Tibial nerve (tissue), 4 donors: ENCODE results near the gene CAB39L. TPM values are rescaled to one million over a fixed set of nuclear protein-coding genes. Genes with fewer than 3 reads are reported as not detected.

Source experiments
- DNase-seq, 2 donors: peaks; one replicate each; pipeline ENCODE4 v3.0.0-alpha.2; 2019; ENCODE audit warnings: low spot score in 2 of 2
- H3K27ac ChIP-seq, 4 donors: fragments of 200-600 bp; sonication (generic) in 3 of 4; one replicate each; pipeline ENCODE4 v1.5.1; 2017 to 2019; ENCODE audit warnings: mild to moderate bottlenecking in 1 of 4
- H3K27me3 ChIP-seq, 2 donors: fragments of 200-600 bp; sonication (generic) in 1 of 2; one replicate each; pipeline versions ENCODE4 v1.5.1 to v1.6.0; 2017 to 2019
- H3K36me3 ChIP-seq, 3 donors: fragments of 200-600 bp; sonication (generic); one replicate each; pipeline ENCODE4 v1.5.1; 2018 to 2019
- H3K4me1 ChIP-seq, 4 donors: fragments of 200-600 bp; sonication (generic) in 3 of 4; one replicate each; pipeline ENCODE4 v1.5.1; 2017 to 2019
- H3K4me3 ChIP-seq, 4 donors: fragments of 200-600 bp; sonication (generic) in 3 of 4; one replicate each; pipeline ENCODE4 v1.5.1; 2017 to 2019; ENCODE audit warnings: mild to moderate bottlenecking in 1 of 4, moderate library complexity in 1 of 4
- H3K9me3 ChIP-seq, 4 donors: fragments of 200-600 bp; sonication (generic) in 3 of 4; one replicate each; pipeline ENCODE4 v1.5.1; 2017 to 2019
- EP300 ChIP-seq, 2 donors: sonication (generic); formaldehyde crosslinking; IDR thresholded peaks; one replicate each; pipeline ENCODE4 v1.6.1; 2017; ENCODE audit warnings: antibody characterized with exemption in 2 of 2, mild to moderate bottlenecking in 1 of 2
- POLR2A ChIP-seq, 2 donors: fragments of 450-650 bp; IDR thresholded peaks; one replicate each; pipeline ENCODE4 v1.6.1; 2017; ENCODE audit warnings: antibody characterized with exemption in 2 of 2, mild to moderate bottlenecking in 2 of 2, moderate library complexity in 2 of 2
- WGBS, 2 donors: methylation state at CpG; one replicate each; pipeline ENCODE4 v1.1.5; 2018; 5-methylcytosine and 5-hydroxymethylcytosine counted together
- total RNA-seq, 4 donors: library from RNA; depleted of rRNA; stranded (reverse); fragments of >200 nt; gene quantifications; one replicate each; pipeline ENCODE4 v1.1.0, GENCODE V29; 2016
- TF ChIP-seq, protein P1 (sequence below), 5 experiments: fragments of 200-600 bp in 3 of 5; fragments of 450-650 bp in 2 of 5; sonication (generic) in 3 of 5; IDR thresholded peaks; one replicate each; pipeline ENCODE4 v1.5.1; 2016 to 2019; ENCODE audit warnings: antibody characterized with exemption in 5 of 5, mild to moderate bottlenecking in 3 of 5, moderate library complexity in 2 of 5

The CAB39L gene
- total RNA-seq, 4 donors from 2014 or later, result 89.4 to 152 (median 107) TPM

DNA sequence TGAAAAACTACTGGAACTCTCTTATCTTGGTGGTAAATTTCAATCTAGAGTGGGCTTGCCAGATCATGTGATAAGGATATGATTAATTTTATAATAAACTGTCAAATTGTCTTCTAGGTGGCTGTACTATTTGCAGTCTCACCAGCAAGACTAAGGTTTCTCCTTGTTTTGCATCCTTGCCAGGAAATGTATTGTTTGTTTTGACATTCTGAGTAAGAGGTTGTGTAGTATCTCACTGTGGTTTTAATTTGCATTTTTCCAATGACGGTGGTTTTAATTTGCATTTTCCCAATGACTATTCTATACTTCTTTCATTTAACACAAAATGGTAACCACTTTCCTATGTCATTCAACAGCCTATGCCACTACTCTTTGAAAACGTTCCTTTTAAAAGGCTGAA lies 2.0 kb downstream of the CAB39L start:
- Histone ChIP-seq H3K4me1 (peaks cover 0 to 36% (median 18%) of the 10 kb centered on the region in 4 donors), H3K36me3 (no peaks in the 10 kb centered on the region), H3K27me3 (no peaks in the 10 kb centered on the region), H3K27ac (no peak overlapping the region), H3K4me3 (no peak overlapping the region), H3K9me3 (no peaks in the 10 kb centered on the region)
- WGBS, 2 donors, result 64 to 68% methylated on average over 2 of the region's 2 CpGs
- DNase-seq, result no peak
- no peak for TF ChIP-seq EP300 (IDR thresholded peaks at IDR 0.05)
- TF ChIP-seq, protein P1, sequence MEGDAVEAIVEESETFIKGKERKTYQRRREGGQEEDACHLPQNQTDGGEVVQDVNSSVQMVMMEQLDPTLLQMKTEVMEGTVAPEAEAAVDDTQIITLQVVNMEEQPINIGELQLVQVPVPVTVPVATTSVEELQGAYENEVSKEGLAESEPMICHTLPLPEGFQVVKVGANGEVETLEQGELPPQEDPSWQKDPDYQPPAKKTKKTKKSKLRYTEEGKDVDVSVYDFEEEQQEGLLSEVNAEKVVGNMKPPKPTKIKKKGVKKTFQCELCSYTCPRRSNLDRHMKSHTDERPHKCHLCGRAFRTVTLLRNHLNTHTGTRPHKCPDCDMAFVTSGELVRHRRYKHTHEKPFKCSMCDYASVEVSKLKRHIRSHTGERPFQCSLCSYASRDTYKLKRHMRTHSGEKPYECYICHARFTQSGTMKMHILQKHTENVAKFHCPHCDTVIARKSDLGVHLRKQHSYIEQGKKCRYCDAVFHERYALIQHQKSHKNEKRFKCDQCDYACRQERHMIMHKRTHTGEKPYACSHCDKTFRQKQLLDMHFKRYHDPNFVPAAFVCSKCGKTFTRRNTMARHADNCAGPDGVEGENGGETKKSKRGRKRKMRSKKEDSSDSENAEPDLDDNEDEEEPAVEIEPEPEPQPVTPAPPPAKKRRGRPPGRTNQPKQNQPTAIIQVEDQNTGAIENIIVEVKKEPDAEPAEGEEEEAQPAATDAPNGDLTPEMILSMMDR (IDR thresholded peaks at IDR 0.05), result no peak
- TF ChIP-seq POLR2A (IDR thresholded peaks at IDR 0.05), result no peak

DNA sequence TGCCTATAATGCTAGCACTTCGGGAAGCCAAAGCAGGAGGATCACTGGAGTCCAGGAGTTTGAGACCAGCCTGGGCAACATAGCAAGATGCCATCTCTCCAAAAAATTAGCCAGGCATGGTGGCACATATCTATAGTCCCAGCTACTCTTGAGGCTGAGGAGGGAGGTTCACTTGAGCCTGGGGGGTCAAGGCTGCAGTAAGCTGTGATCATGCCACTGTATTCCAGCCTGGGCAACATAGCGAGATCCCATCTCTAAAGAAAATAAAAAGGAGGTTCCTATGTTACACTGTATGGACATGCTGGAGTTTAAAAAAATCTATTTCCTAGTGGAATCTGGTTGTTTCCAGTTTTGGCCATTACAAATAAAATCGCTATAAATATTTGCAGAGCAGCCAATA lies 2.6 kb downstream of the CAB39L start:
- no peak for DNase-seq
- TF ChIP-seq POLR2A (IDR thresholded peaks at IDR 0.05) (no peak), EP300 (IDR thresholded peaks at IDR 0.05) (no peak)
- TF ChIP-seq, protein P1 (IDR thresholded peaks at IDR 0.05), result no peak
- no peaks in the 10 kb centered on the region for H3K27me3 ChIP-seq
- H3K36me3 ChIP-seq, result no peaks in the 10 kb centered on the region
- H3K4me1 ChIP-seq, result peaks cover 0 to 36% (median 12%) of the 10 kb centered on the region in 4 donors
- whole genome bisulfite sequencing, 2 donors, result 94 to 98% methylated on average over 3 of the region's 3 CpGs
- H3K27ac ChIP-seq, result no peak overlapping the region
- no peaks in the 10 kb centered on the region for H3K9me3 ChIP-seq
- no peak overlapping the region for H3K4me3 ChIP-seq

DNA sequence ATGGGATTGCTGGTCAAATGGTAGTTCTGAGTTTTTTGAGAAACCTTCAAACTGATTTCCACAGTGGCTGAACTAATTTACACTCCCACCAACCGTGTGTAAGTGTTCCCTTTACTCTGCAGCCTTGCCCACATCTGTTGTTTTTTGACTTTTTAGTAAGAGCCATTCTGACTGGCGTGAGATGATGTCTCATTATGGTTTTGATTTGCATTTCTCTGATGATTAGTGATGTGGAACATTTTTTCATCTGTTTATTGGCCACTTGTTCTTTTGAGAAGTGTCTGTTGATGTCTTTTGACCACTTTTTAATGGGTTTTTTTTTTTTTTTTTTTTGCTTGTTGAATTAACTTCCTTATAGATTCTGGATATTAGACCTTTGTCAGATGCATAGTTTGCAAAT lies 4.3 kb downstream of the CAB39L start:
- no peak for DNase-seq
- TF ChIP-seq EP300 (IDR thresholded peaks at IDR 0.05) (no peak), POLR2A (IDR thresholded peaks at IDR 0.05) (no peak)
- TF ChIP-seq, protein P1 (IDR thresholded peaks at IDR 0.05), result no peak
- Histone ChIP-seq H3K4me1 (peaks cover 0 to 35% (median 3%) of the 10 kb centered on the region in 4 donors), H3K27ac (no peak overlapping the region), H3K4me3 (no peak overlapping the region), H3K27me3 (no peaks in the 10 kb centered on the region), H3K9me3 (no peaks in the 10 kb centered on the region), H3K36me3 (no peaks in the 10 kb centered on the region)
- 61 to 78% methylated on average over 2 of the region's 2 CpGs for WGBS, 2 donors

DNA sequence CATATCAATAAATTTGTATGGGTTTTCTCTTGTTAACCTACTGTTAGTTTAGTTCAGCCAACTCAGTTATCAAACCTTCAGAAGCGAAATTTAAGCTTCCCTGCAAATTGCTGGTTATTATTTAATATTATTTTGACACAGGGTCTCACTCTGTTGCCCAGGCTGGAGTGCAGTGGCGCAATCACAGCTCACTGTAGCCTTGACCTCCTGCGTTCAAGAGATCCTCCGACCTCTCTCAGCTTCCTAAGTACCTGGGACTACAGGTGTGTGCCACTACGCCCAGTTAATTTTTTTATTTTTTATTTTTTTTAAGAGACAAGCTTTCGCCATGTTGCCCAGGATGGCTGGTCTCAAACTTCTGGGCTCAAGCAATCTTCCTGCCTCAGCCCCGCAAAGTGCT lies 6.2 kb downstream of the CAB39L start:
- Histone ChIP-seq H3K27ac (peak overlapping the region in 1 of 4 donors; percentile 74), H3K9me3 (no peaks in the 10 kb centered on the region), H3K4me3 (no peak overlapping the region), H3K27me3 (no peaks in the 10 kb centered on the region), H3K36me3 (peaks cover 0 to 9% (median 0%) of the 10 kb centered on the region in 3 donors), H3K4me1 (peaks cover 0 to 36% (median under 1%) of the 10 kb centered on the region in 4 donors)
- WGBS, 2 donors, result 91 to 92% methylated on average over 7 of the region's 7 CpGs
- DNase-seq, result no peak
- no peak for TF ChIP-seq EP300 (IDR thresholded peaks at IDR 0.05)
- no peak for TF ChIP-seq POLR2A (IDR thresholded peaks at IDR 0.05)
- TF ChIP-seq, protein P1 (IDR thresholded peaks at IDR 0.05), result no peak

DNA sequence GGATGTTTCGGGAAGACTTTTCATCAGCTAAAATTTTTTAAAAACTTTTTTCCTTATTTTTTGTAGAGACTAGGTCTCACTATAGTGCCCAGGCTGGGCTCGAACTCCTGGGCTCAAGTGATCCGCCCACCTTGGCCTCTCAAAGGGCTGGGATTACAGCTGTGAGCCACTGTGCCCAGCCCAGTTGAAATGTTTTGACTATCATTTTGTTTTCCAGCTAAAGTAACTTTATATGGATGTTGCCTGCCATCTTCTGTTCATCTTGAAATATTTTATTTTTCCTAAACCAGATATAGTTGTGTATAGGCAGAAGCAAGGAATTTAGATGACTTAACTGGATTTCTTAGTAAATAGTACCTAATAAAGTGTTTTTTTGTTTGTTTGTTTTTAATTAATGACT lies 7.0 kb downstream of the CAB39L start:
- 42% methylated on average over 3 of the region's 3 CpGs for WGBS, 2 donors
- H3K27ac ChIP-seq, result peak overlapping the region in 3 of 4 donors; percentile 42 to 74 (median 68)
- DNase-seq, result peak; percentile 22 to 33
- no peaks in the 10 kb centered on the region for H3K27me3 ChIP-seq
- H3K4me3 ChIP-seq, result no peak overlapping the region
- peak in 1 of 2 donors; percentile 41 for TF ChIP-seq EP300 (IDR thresholded peaks at IDR 0.05)
- no peak for TF ChIP-seq POLR2A (IDR thresholded peaks at IDR 0.05)
- TF ChIP-seq, protein P1 (IDR thresholded peaks at IDR 0.05), result peak in 3 of 5 experiments; percentile 21 to 75 (median 67)
- H3K4me1 ChIP-seq, result peaks cover 0 to 31% (median 0%) of the 10 kb centered on the region in 4 donors
- no peaks in the 10 kb centered on the region for H3K9me3 ChIP-seq
- peaks cover 0 to 17% (median 0%) of the 10 kb centered on the region in 3 donors for H3K36me3 ChIP-seq
